ENCODE measurements around the gene NUDT16L1. TPM values are rescaled to one million over a fixed set of nuclear protein-coding genes. Genes with fewer than 3 reads are reported as not detected.
A peak's percentile ranks its signal among the peaks of the same experiment; 100 is the strongest.

The NUDT16L1 gene
- total RNA-seq (2011; cell fraction: chromatin; rRNA removed; ENCODE audit: low replicate concordance), result 12.3 and 32.4 TPM in 2 replicates
- 30.5 and 32.1 TPM in 2 replicates for total RNA-seq (2011; cell fraction: nucleolus; rRNA removed)
- 19.6 TPM in 2 replicates for total RNA-seq (2011; cell fraction: nucleoplasm; rRNA removed)
- 35.7 and 37.0 TPM in 2 replicates for total RNA-seq (2014; rRNA removed)
- total RNA-seq (2014; rRNA removed; fragmentation: Illumina TruSeq; extraction: Trizol), result 5.9 and 8.6 TPM in 2 replicates
- total RNA-seq (2015; rRNA removed; fragmentation: Illumina TruSeq; extraction: Trizol), result 13.7 and 13.8 TPM in 2 replicates
- 33.1 and 34.9 TPM in 2 replicates for total RNA-seq (2021)
- polyA plus RNA-seq (2011; rRNA removed), result 14.6 and 20.1 TPM in 2 replicates
- polyA plus RNA-seq (2011; cell fraction: cytosol; rRNA removed), result 25.7 and 57.0 TPM in 2 replicates
- 28.9 and 31.1 TPM in 2 replicates for polyA plus RNA-seq (2011; cell fraction: nucleus; rRNA removed)
- polyA plus RNA-seq (2012), result 18.7 and 22.2 TPM in 2 replicates
- polyA plus RNA-seq (2014; fragmentation: Illumina TruSeq; extraction: Trizol), result 10.1 and 14.7 TPM in 2 replicates
- 1 to 10 TPM; 1.4 to 1.9 TPM for polyA plus RNA-seq (2014; fragmentation: Nextera tagmentation; extraction: Ambion mirVana)
- 37.6 and 39.9 TPM in 2 replicates for polyA plus RNA-seq (2014; rRNA removed)
- 4.1 and 5.1 TPM in 2 replicates for polyA minus RNA-seq (2011; rRNA and poly(A)+ RNA removed)
- polyA minus RNA-seq (2011; cell fraction: cytosol; rRNA and poly(A)+ RNA removed), result 7.0 and 11.2 TPM in 2 replicates
- polyA minus RNA-seq (2011; cell fraction: nucleus; rRNA and poly(A)+ RNA removed), result 10.1 and 11.6 TPM in 2 replicates
- Bru-seq, nascent RNA, result percentile 77 among the genes with signal in this experiment
- BruChase-seq, experiment 1, labeled RNA remaining after a 2-hour chase, result percentile 60 among the genes with signal in this experiment
- percentile 70 among the genes with signal in this experiment for BruChase-seq, experiment 2, labeled RNA remaining after a 6-hour chase
- long read RNA-seq, experiment 1, transcript NUDT16L1-204 (3 exons, 1,406 nt), result minor isoform, 13 of 97 reads
- long read RNA-seq, experiment 1, transcript NUDT16L1-201 (3 exons, 1,349 nt), result major isoform, 63 of 97 reads
- long read RNA-seq, experiment 1, partial matches to known transcripts, result 17 of 97 reads
- long read RNA-seq, experiment 1, other reads (novel, unspliced or antisense), result 2 of 97 reads
- long read RNA-seq, experiment 2, transcript NUDT16L1-201 (3 exons, 1,349 nt), result major isoform, 45 of 56 reads
- long read RNA-seq, experiment 2, partial matches to known transcripts, result 1 of 56 reads
- long read RNA-seq, experiment 2, other reads (novel, unspliced or antisense), result 5 of 56 reads
- long read RNA-seq, experiment 3, transcript NUDT16L1-201 (3 exons, 1,349 nt), result major isoform, 48 of 55 reads
- long read RNA-seq, experiment 3, partial matches to known transcripts, result 2 of 55 reads
- long read RNA-seq, experiment 3, other reads (novel, unspliced or antisense), result 1 of 55 reads

- peak within 1 kb of the TSS; percentile 93 for H2AFZ ChIP-seq (ENCODE audit: low read depth, low read length)
- no peaks in the 10 kb centered on the region for H3K9me3 ChIP-seq (replicated peaks; ENCODE audit: control insufficient read depth, insufficient read depth, low read depth, low read length)
- H3K4me3 ChIP-seq, result peak within 1 kb of the TSS; percentile 97
- peaks cover 45% of the 10 kb centered on the region; the same call in 2 of the 3 replicates for H3K36me3 ChIP-seq (ENCODE audit: control insufficient read depth, insufficient read depth, low read length)
- in situ Hi-C loops (cut with MboI), result no loop called here
- H3K9me1 ChIP-seq (ENCODE audit: control insufficient read depth, insufficient read depth, low read length), result peaks cover 3% of the 10 kb centered on the region
- peaks cover 8% of the 10 kb centered on the region; the same call in 1 of the 2 replicates for H4K20me1 ChIP-seq (replicated peaks; ENCODE audit: control insufficient read depth, insufficient read depth, low read length)
- ChIA-PET CTCF (ENCODE audit: low intra/inter-chr PET ratio) (interaction anchor here (0.6 kb wide), 1 partner anchor 191 kb away, joined by 3 read pairs; no protein-coding TSS in a partner anchor), POLR2A (interaction anchor here (0.6 to 1.0 kb wide), 3 partner anchors 18 to 1874 kb away, joined by 3 read pairs; no protein-coding TSS in a partner anchor)
- peak within 1 kb of the TSS; percentile 86 for H3K27ac ChIP-seq (ENCODE audit: extremely low read depth, low read depth, low read length)
- H3K79me2 ChIP-seq (ENCODE audit: control insufficient read depth, insufficient read depth, low read length), result peaks cover 12% of the 10 kb centered on the region
- peak within 1 kb of the TSS; percentile 77 to 99 for H3K9ac ChIP-seq (ENCODE audit: insufficient read depth in 1 of 2, low read depth in 2 of 2, low read length in 2 of 2)
- intact Hi-C loops (cut with micrococcal nuclease), result no loop called here
- H3K4me2 ChIP-seq (ENCODE audit: insufficient read depth, low read length), result peak within 1 kb of the TSS; percentile 96
- peaks cover 0 to 82% of the 10 kb centered on the region in 2 experiments; a peak in 3 of 5 replicates for H3K4me1 ChIP-seq (replicated peaks in 1 of 2; ENCODE audit: control insufficient read depth in 2 of 2, insufficient read depth in 2 of 2, low read length in 2 of 2)
- no peaks in the 10 kb centered on the region for H3K27me3 ChIP-seq (ENCODE audit: control insufficient read depth in 2 of 2, insufficient read depth in 2 of 2, low read length in 2 of 2)
- BruUV-seq (replicated peaks), result no TSS peak
- ATAC-seq (peak; percentile 96), FAIRE-seq (peak; percentile 98), DNase-seq (ENCODE audit: extremely low read depth in 1 of 4, low spot score in 3 of 4) (peak; percentile 97 to 99 (median 98))
- 0% methylated on average over 56 of the region's 91 CpGs for WGBS (ENCODE audit: insufficient coverage, low coverage, missing lambda C conversion rate)
- TF ChIP-seq FOXM1 (IDR thresholded peaks at IDR 0.05; ENCODE audit: low read depth) (no peak), FOXM1 (CRISPR knock-in tag; IDR thresholded peaks at IDR 0.05; ENCODE audit: low read depth) (peak; percentile 60; the same call in 1 of the 2 replicates), ZNF165 (CRISPR knock-in tag; IDR thresholded peaks at IDR 0.05; ENCODE audit: borderline replicate concordance) (no peak), CTCF (IDR thresholded peaks at IDR 0.05 in 2 of 3, conservative IDR thresholded peaks at IDR 0.05 in 1 of 3; ENCODE audit: insufficient read depth in 2 of 3, low read depth in 1 of 3, low read length in 3 of 3) (peak in 2 of 3 experiments; percentile 31 to 47; a peak in 3 of 6 replicates), ADNP (tag; IDR thresholded peaks at IDR 0.05) (no peak), ZBTB33 (CRISPR knock-in tag; IDR thresholded peaks at IDR 0.05) (peak; percentile 25; the same call in 1 of the 2 replicates), MNT (conservative IDR thresholded peaks at IDR 0.05) (peak in 1 of 2 experiments; percentile 13; a peak in 2 of 4 replicates), NCOA6 (IDR thresholded peaks at IDR 0.05) (peak; percentile 34; the same call in 1 of the 2 replicates)
These were observed at the start of gene NUDT16L1 for GRCh38 chr16:4693296-4693955. NUDT16L1 (plus strand) TSS chr16:4693562; CDS start chr16:4693727, 165 bp downstream.
